Stimulated activated naive CD4-positive, alpha-beta T cell (primary cell): ENCODE results near the gene AJUBA.
"Not testable (repeated sequence)": the region's sequence is repeated elsewhere in the genome, so short reads cannot be mapped to it uniquely, and the experiment has no call there.

Experiments used
- DNase-seq, 6 experiments: peaks; one replicate each; lab custom pipeline; 2025; lab: John Stamatoyannopoulos, UW

AJUBA gene

GRCh38 chr14:22981090-22981875 lies 1.1 kb downstream of the AJUBA start:
- peak in 4 of 6 experiments; percentile 35 to 54 (median 43) for DNase-seq

- peak in 5 of 6 experiments; percentile 15 to 54 (median 36) for DNase-seq
Measured at GRCh38 chr14:22980672-22981089, 1.7 kb downstream of the AJUBA start.

GRCh38 chr14:22979748-22980392 lies 2.5 kb downstream of the AJUBA start:
- DNase-seq = no peak

GRCh38 chr14:22978981-22979671 lies 3.2 kb downstream of the AJUBA start:
- DNase-seq = no peak

- no peak for DNase-seq
Measured at GRCh38 chr14:22978487-22978837, 3.9 kb downstream of the AJUBA start.

- DNase-seq = no peak
Measured at GRCh38 chr14:22977684-22978486, 4.5 kb downstream of the AJUBA start.

GRCh38 chr14:22977434-22977683 lies 5.0 kb downstream of the AJUBA start:
- DNase-seq = no peak

- DNase-seq = no peak
Measured at GRCh38 chr14:22976620-22977433, 5.5 kb downstream of the AJUBA start.

- DNase-seq = no peak
Measured at GRCh38 chr14:22974530-22975313, 7.6 kb downstream of the AJUBA start.

- peak in 5 of 6 experiments; percentile 3 to 48 (median 26) for DNase-seq
Measured at GRCh38 chr14:22973217-22974032, 8.9 kb downstream of the AJUBA start.

GRCh38 chr14:22972313-22972930 lies 9.9 kb downstream of the AJUBA start:
- DNase-seq = no peak

- no peak for DNase-seq
Measured at GRCh38 chr14:22971152-22971551, 11.2 kb downstream of the AJUBA start.

GRCh38 chr14:22966783-22967269 lies 15.5 kb downstream of the AJUBA start:
- no peak for DNase-seq

- DNase-seq = not testable (repeated sequence)
Measured at GRCh38 chr14:22965916-22966782, 16.2 kb downstream of the AJUBA start.

GRCh38 chr14:22962061-22962676 lies 20.2 kb downstream of the AJUBA start:
- DNase-seq = no peak

- DNase-seq = no peak
Measured at GRCh38 chr14:22955702-22956569, 26.4 kb downstream of the AJUBA start.

- no peak for DNase-seq
Measured at GRCh38 chr14:22952418-22952817, 29.9 kb downstream of the AJUBA start.
